K562 (cell line): Measurements from ENCODE around the gene DNASE2. TPM values are rescaled to one million over a fixed set of nuclear protein-coding genes. Genes with fewer than 3 reads are reported as not detected.

ENCODE experiments used
- AFF1 ChIP-seq, 2 experiments: fragments of 450-650 bp; IDR thresholded peaks; 2 replicates each; pipeline ENCODE4 v1.6.1; 2018; ENCODE audit warnings: mild to moderate bottlenecking in 2 of 2, low read depth in 1 of 2; ENCODE audit not compliant: partially characterized antibody in 2 of 2
- ARID3B ChIP-seq: fragments of 250-450 bp; sonication (Bioruptor Pico); IDR thresholded peaks from 2 replicates; pipeline ENCODE4 v1.4.0; 2020; ENCODE audit warnings: borderline replicate concordance
- GABPA ChIP-seq: fragments of 200-800 bp; sonication (Bioruptor generic); conservative IDR thresholded peaks from 2 replicates; pipeline ENCODE4 v1.6.1; 2016; ENCODE audit warnings: low read depth, missing genetic modification characterization, missing compliant biosample characterization
- GATA2 ChIP-seq: sonication (generic); formaldehyde crosslinking; IDR thresholded peaks from 2 replicates; pipeline ENCODE4 v1.4.0; 2020; ENCODE audit warnings: mild to moderate bottlenecking, missing genetic modification reagents
- GATAD2A ChIP-seq: fragments of 450-650 bp; IDR thresholded peaks from 2 replicates; pipeline ENCODE4 v1.6.1; 2017
- HMGXB4 ChIP-seq: sonication (generic); formaldehyde crosslinking; IDR thresholded peaks from 2 replicates; pipeline ENCODE4 v1.8.1; 2023; ENCODE audit warnings: mild to moderate bottlenecking, missing genetic modification reagents
- KAT8 ChIP-seq: fragments of 450-650 bp; IDR thresholded peaks from 2 replicates; pipeline ENCODE4 v1.6.1; 2016; ENCODE audit warnings: low read depth, mild to moderate bottlenecking
- OTX1 ChIP-seq: fragments of 450-650 bp; formaldehyde crosslinking; IDR thresholded peaks from 2 replicates; pipeline ENCODE4 v1.4.0; 2022; ENCODE audit warnings: mild to moderate bottlenecking
- PHF20 ChIP-seq: fragments of 450-650 bp; IDR thresholded peaks from 2 replicates; pipeline ENCODE4 v1.6.1; 2018; ENCODE audit not compliant: partially characterized antibody
- PTBP1 ChIP-seq: fragments of 200-400 bp; formaldehyde crosslinking; IDR thresholded peaks from 2 replicates; pipeline ENCODE4 v1.6.1; 2017; ENCODE audit warnings: low read depth, low read length
- RB1 ChIP-seq: fragments of 450-650 bp; IDR thresholded peaks from 2 replicates; pipeline ENCODE4 v1.6.1; 2017; ENCODE audit warnings: low read depth, mild to moderate bottlenecking
- RREB1 ChIP-seq: fragments of 250-450 bp; sonication (Bioruptor Pico); IDR thresholded peaks from 2 replicates; pipeline ENCODE4 v1.4.0; 2020
- SRSF1 ChIP-seq: fragments of 200-400 bp; formaldehyde crosslinking; IDR thresholded peaks from 2 replicates; pipeline ENCODE4 v1.6.1; 2017; ENCODE audit warnings: mild to moderate bottlenecking, low read depth, low read length, moderate library complexity
- ZNF197 ChIP-seq: fragments of 200-800 bp; sonication (Bioruptor generic); IDR thresholded peaks from 2 replicates; pipeline ENCODE4 v1.6.1; 2016; ENCODE audit warnings: low read depth, missing genetic modification characterization, missing compliant biosample characterization
- ZNF408 ChIP-seq: fragments of 250-450 bp; sonication (Bioruptor Pico); IDR thresholded peaks from 2 replicates; pipeline ENCODE4 v1.4.0; 2020; ENCODE audit warnings: low read depth, mild to moderate bottlenecking, moderate library complexity
- ZNF644 ChIP-seq: fragments of 200-800 bp; sonication (Bioruptor generic); IDR thresholded peaks from 2 replicates; pipeline ENCODE4 v1.6.1; 2016; ENCODE audit warnings: low read depth, missing genetic modification characterization, missing compliant biosample characterization
- polyA plus RNA-seq, 8 experiments: library from polyadenylated mRNA; depleted of rRNA in 4 of 8; stranded (reverse) in 5 of 8; unstranded in 3 of 8; fragments of >200 nt; fragmentation: Nextera tagmentation in 2 of 8; fragmentation: Illumina TruSeq in 1 of 8; extraction: Ambion mirVana in 2 of 8; extraction: Trizol in 1 of 8; gene quantifications; 2 replicates each; pipeline versions ENCODE4 v1.2.1 to v1.2.3, GENCODE V29; 2011 to 2014; ENCODE audit warnings: inconsistent platforms in 1 of 8, missing spikeins in 1 of 8
- total RNA-seq, 7 experiments: library from RNA; depleted of rRNA in 6 of 7; stranded (reverse); fragments of >200 nt in 6 of 7; fragmentation: Illumina TruSeq in 2 of 7; extraction: Trizol in 2 of 7; gene quantifications; 2 replicates each; pipeline versions ENCODE4 v1.2.1 to v1.2.3, GENCODE V29; 2011 to 2021; ENCODE audit warnings: low replicate concordance in 1 of 7

Gene DNASE2
- total and polyA plus RNA-seq, 9 of the 15 experiments (the other 6 are each of a cell fraction or from before 2014, with no cell fraction given): 4.4 to 27.0 (median 20.2) TPM

GRCh38 chr19:12841094-12841493 is 40.2 kb downstream of the DNASE2 start (continued):
- TF ChIP-seq ARID3B (CRISPR knock-in tag) (no peak), RREB1 (CRISPR knock-in tag) (peak; percentile 76; the same call in 1 of the 2 replicates), GATAD2A (no peak), HMGXB4 (CRISPR knock-in tag) (no peak), GABPA (tag) (no peak), KAT8 (no peak), ZNF197 (no peak), AFF1 (IDR thresholded peaks at IDR 0.05; ENCODE audit: low read depth in 1 of 2, partially characterized antibody in 2 of 2) (no peak), PTBP1 (no peak), GATA2 (no peak), SRSF1 (no peak), RB1 (0 out of 2 replicates have a peak, but pooled peaks have one; percentile 6), ZNF408 (CRISPR knock-in tag) (no peak), OTX1 (CRISPR knock-in tag) (no peak), PHF20 (no peak), ZNF644 (no peak)
